H1 (cell line): Measurements from ENCODE around the gene PIGV. TPM values are rescaled to one million over a fixed set of nuclear protein-coding genes. Genes with fewer than 3 reads are reported as not detected.

ENCODE experiments used
- CTCF ChIA-PET: fragments of 300-600 bp; sonication (Branson Sonifier 250); formaldehyde crosslinking; loops from one replicate; lab custom pipeline; 2021; ENCODE audit not compliant: partially characterized antibody; lab: Charles Lee
- POLR2A ChIA-PET: fragments of 300-600 bp; sonication (Branson Sonifier 250); formaldehyde crosslinking; loops from one replicate; lab custom pipeline; 2021; ENCODE audit warnings: inconsistent platforms; ENCODE audit not compliant: partially characterized antibody; lab: Charles Lee
- DNase-seq, 2 experiments: peaks; one replicate each; pipeline versions ENCODE4 v3.0.0 to v3.0.0-alpha.2; 2010 to 2022; ENCODE audit warnings: low spot score in 2 of 2, low read depth in 1 of 2, mixed read lengths in 1 of 2
- FAIRE-seq: peaks from 2 replicates; lab custom pipeline; 2011; peaks lifted over from hg19 to GRCh38; lab: Jason Lieb, UNC
- H2AFZ ChIP-seq: 2 replicates; pipeline ENCODE4 v1.8.1; 2012; ENCODE audit warnings: low read length, inconsistent platforms
- H2AK5ac ChIP-seq: 2 replicates; pipeline ENCODE4 v1.6.1; 2013; ENCODE audit warnings: low read depth, low read length
- H2BK120ac ChIP-seq: replicated peaks from 2 replicates; pipeline ENCODE3; 2013; ENCODE audit warnings: low read depth, low read length, inconsistent platforms
- H2BK12ac ChIP-seq: 2 replicates; pipeline ENCODE4 v1.6.1; 2013; ENCODE audit warnings: low read depth, low read length
- H2BK15ac ChIP-seq: 2 replicates; pipeline ENCODE4 v1.6.1; 2013; ENCODE audit warnings: low read length
- H2BK20ac ChIP-seq: 2 replicates; pipeline ENCODE4 v1.6.1; 2013; ENCODE audit warnings: low read length
- H2BK5ac ChIP-seq: 2 replicates; pipeline ENCODE4 v1.6.1; 2013; ENCODE audit warnings: low read depth, low read length
- H3K14ac ChIP-seq: 2 replicates; pipeline ENCODE4 v1.6.1; 2013; ENCODE audit warnings: inconsistent platforms; ENCODE audit not compliant: insufficient read length
- H3K18ac ChIP-seq: 2 replicates; pipeline ENCODE4 v1.6.1; 2013; ENCODE audit warnings: low read length; ENCODE audit errors: extremely low read depth
- H3K23ac ChIP-seq: 2 replicates; pipeline ENCODE4 v1.6.1; 2013; ENCODE audit warnings: inconsistent platforms; ENCODE audit not compliant: insufficient read length
- H3K23me2 ChIP-seq: 2 replicates; pipeline ENCODE4 v1.6.1; 2013; ENCODE audit warnings: low read depth, low read length
- H3K27ac ChIP-seq: 2 replicates; pipeline ENCODE4 v1.6.1; 2011; ENCODE audit warnings: low read depth, low read length, inconsistent platforms
- H3K27me3 ChIP-seq, 4 experiments: replicated peaks in 1 of 4; 1 replicate in 1 of 4; 2 replicates in 3 of 4; pipeline versions ENCODE4 v1.6.1 to v1.8.1; 2011 to 2013; ENCODE audit warnings: low read length in 3 of 4, mild to moderate bottlenecking in 3 of 4, inconsistent platforms in 2 of 4, mixed read lengths in 2 of 4, moderate library complexity in 1 of 4; ENCODE audit not compliant: control insufficient read depth in 3 of 4, insufficient read depth in 3 of 4; ENCODE audit errors: extremely low read depth in 1 of 4
- H3K36me3 ChIP-seq, 4 experiments: 2 replicates each; pipeline versions ENCODE4 v1.6.1 to v1.8.1; 2011 to 2013; ENCODE audit warnings: mild to moderate bottlenecking in 4 of 4, low read length in 3 of 4, moderate library complexity in 2 of 4, control low read depth in 1 of 4, inconsistent platforms in 1 of 4; ENCODE audit not compliant: insufficient read depth in 4 of 4, control insufficient read depth in 2 of 4
- H3K4ac ChIP-seq: replicated peaks from 2 replicates; pipeline ENCODE3; 2013; ENCODE audit warnings: low read length, low read depth, mixed read lengths, inconsistent platforms; ENCODE audit not compliant: insufficient read length
- H3K4me1 ChIP-seq, 4 experiments: replicated peaks in 1 of 4; 1 replicate in 1 of 4; 2 replicates in 3 of 4; pipeline versions ENCODE4 v1.6.1 to v1.8.1; 2011 to 2013; ENCODE audit warnings: low read length in 3 of 4, inconsistent platforms in 2 of 4, mixed read lengths in 1 of 4; ENCODE audit not compliant: insufficient read depth in 4 of 4, control insufficient read depth in 3 of 4
- H3K4me2 ChIP-seq, 2 experiments: 2 replicates each; pipeline versions ENCODE4 v1.6.1 to v1.8.1; 2011 to 2013; ENCODE audit warnings: low read depth in 2 of 2, low read length in 2 of 2, control low read depth in 1 of 2, inconsistent platforms in 1 of 2, mild to moderate bottlenecking in 1 of 2; ENCODE audit not compliant: insufficient read depth in 1 of 2
- H3K4me3 ChIP-seq, 4 experiments: fragments of 200-600, 300-600 bp in 1 of 4; sonication (generic), shearing (Covaris generic), sonication (Bioruptor Twin) in 1 of 4; 2 replicates each; pipeline versions ENCODE4 v1.5.1 to v1.8.1; 2011 to 2016; ENCODE audit warnings: low read length in 4 of 4, low read depth in 3 of 4, control low read depth in 2 of 4, inconsistent platforms in 2 of 4, mild to moderate bottlenecking in 2 of 4, mixed read lengths in 1 of 4, moderate library complexity in 1 of 4; ENCODE audit not compliant: insufficient read depth in 2 of 4; ENCODE audit errors: extremely low read depth in 1 of 4
- H3K56ac ChIP-seq: replicated peaks from 2 replicates; pipeline ENCODE3; 2013; ENCODE audit warnings: low read depth, mild to moderate bottlenecking, mixed read lengths, low read length, inconsistent platforms; ENCODE audit not compliant: insufficient read length
- H3K79me1 ChIP-seq: 2 replicates; pipeline ENCODE4 v1.6.1; 2013; ENCODE audit warnings: low read depth, low read length, control low read depth
- H3K79me2 ChIP-seq, 2 experiments: 2 replicates each; pipeline versions ENCODE4 v1.6.1 to v1.8.1; 2012 to 2013; ENCODE audit warnings: low read length in 2 of 2, mild to moderate bottlenecking in 2 of 2, inconsistent platforms in 1 of 2; ENCODE audit not compliant: insufficient read depth in 2 of 2, control insufficient read depth in 1 of 2
- H3K9ac ChIP-seq, 4 experiments: replicated peaks in 1 of 4; 1 replicate in 1 of 4; 2 replicates in 3 of 4; pipeline versions ENCODE4 v1.6.1 to v1.8.1; 2011 to 2013; ENCODE audit warnings: low read depth in 3 of 4, low read length in 3 of 4, control low read depth in 2 of 4, mild to moderate bottlenecking in 2 of 4, moderate library complexity in 2 of 4, inconsistent platforms in 1 of 4; ENCODE audit errors: extremely low read depth in 1 of 4
- H3K9me3 ChIP-seq, 2 experiments: 2 replicates each; pipeline versions ENCODE4 v1.6.1 to v1.8.1; 2012 to 2013; ENCODE audit warnings: mild to moderate bottlenecking in 2 of 2, moderate library complexity in 2 of 2, control low read depth in 1 of 2, inconsistent platforms in 1 of 2, low read depth in 1 of 2, low read length in 1 of 2, mixed read lengths in 1 of 2; ENCODE audit not compliant: insufficient read depth in 2 of 2
- H4K20me1 ChIP-seq, 2 experiments: replicated peaks in 1 of 2; 2 replicates each; pipeline versions ENCODE3 to v1.8.1; 2011 to 2013; ENCODE audit warnings: inconsistent platforms in 2 of 2, low read length in 2 of 2, mild to moderate bottlenecking in 1 of 2; ENCODE audit not compliant: insufficient read depth in 2 of 2, control insufficient read depth in 1 of 2
- H4K5ac ChIP-seq: 2 replicates; pipeline ENCODE4 v1.6.1; 2013; ENCODE audit warnings: low read length, low read depth, mixed read lengths, inconsistent platforms; ENCODE audit not compliant: insufficient read length
- H4K8ac ChIP-seq: 2 replicates; pipeline ENCODE4 v1.8.0; 2013; ENCODE audit warnings: mild to moderate bottlenecking, moderate library complexity, low read length, inconsistent platforms; ENCODE audit not compliant: insufficient read depth; ENCODE audit errors: extremely low read depth
- H4K91ac ChIP-seq: replicated peaks from 2 replicates; pipeline ENCODE3; 2013; ENCODE audit warnings: low read length, mixed read lengths, inconsistent platforms; ENCODE audit not compliant: insufficient read length
- BCL11A ChIP-seq, 2 experiments: IDR thresholded peaks; one replicate each; pipeline ENCODE4 v1.6.1; 2011; ENCODE audit warnings: low read depth in 2 of 2, low read length in 2 of 2, mild to moderate bottlenecking in 2 of 2
- GTF2F1 ChIP-seq: IDR thresholded peaks from 2 replicates; pipeline ENCODE4 v1.6.1; 2012; ENCODE audit warnings: low read depth, low read length, improper control_type of control experiment, borderline replicate concordance
- HDAC6 ChIP-seq: IDR thresholded peaks from one replicate; pipeline ENCODE4 v1.7.1; 2012; ENCODE audit warnings: low read depth, mild to moderate bottlenecking, inconsistent platforms, low read length, moderate library complexity
- JUN ChIP-seq: IDR thresholded peaks from 2 replicates; pipeline ENCODE4 v1.6.1; 2011; ENCODE audit warnings: low read depth, mild to moderate bottlenecking, improper control_type of control experiment, low read length
- JUND ChIP-seq: IDR thresholded peaks from 2 replicates; pipeline ENCODE4 v1.6.1; 2011; ENCODE audit warnings: mild to moderate bottlenecking, improper control_type of control experiment, low read length
- TAF1 ChIP-seq: IDR thresholded peaks from 2 replicates; pipeline ENCODE4 v1.6.1; 2011; ENCODE audit warnings: mild to moderate bottlenecking, low read depth, low read length
- TCF12 ChIP-seq: IDR thresholded peaks from 2 replicates; pipeline ENCODE4 v1.6.1; 2011; ENCODE audit warnings: low read depth, mild to moderate bottlenecking, low read length
- YY1 ChIP-seq: IDR thresholded peaks from 2 replicates; pipeline ENCODE4 v1.6.1; 2011; ENCODE audit warnings: low read depth, mild to moderate bottlenecking, low read length
- ZNF274 ChIP-seq: IDR thresholded peaks from 2 replicates; pipeline ENCODE4 v1.7.0; 2012; ENCODE audit warnings: low read length, borderline replicate concordance; ENCODE audit errors: extremely low read depth
- WGBS, 2 experiments: shearing (Covaris generic) in 1 of 2; methylation state at CpG; one replicate each; pipeline versions ENCODE4 v1.1.6 to v1.1.7; 2013 to 2015; ENCODE audit warnings: low lambda C conversion rate in 2 of 2, mixed read lengths in 2 of 2, inconsistent platforms in 1 of 2, low coverage in 1 of 2, missing lambda C conversion rate in 1 of 2; ENCODE audit not compliant: insufficient replicate concordance in 2 of 2, insufficient coverage in 1 of 2, insufficient read length in 1 of 2; ENCODE audit errors: extremely low coverage in 1 of 2, missing lambda C conversion rate in 1 of 2; 5-methylcytosine and 5-hydroxymethylcytosine counted together
- polyA plus RNA-seq, 7 experiments: library from polyadenylated mRNA; depleted of rRNA in 3 of 7; stranded (reverse) in 5 of 7; unstranded in 2 of 7; fragments of >200 nt in 5 of 7; fragments of 200-250 nt in 2 of 7; gene quantifications; 1 replicate in 5 of 7; 2 replicates in 1 of 7; 4 replicates in 1 of 7; pipeline versions ENCODE4 v1.2.1 to v1.2.3, GENCODE V29; 2011 to 2013; ENCODE audit warnings: missing spikeins in 2 of 7, mixed read lengths in 2 of 7
- total RNA-seq: library from RNA; stranded (reverse); fragmentation: NEBNext Ultra II Directional; extraction: Animal tissue kit (Norgen Biotek cat#: 25700); gene quantifications from 2 replicates; pipeline ENCODE4 v1.2.1, GENCODE V29; 2021
- TF ChIP-seq, protein P1 (sequence below): IDR thresholded peaks from 2 replicates; pipeline ENCODE4 v1.6.1; 2012; ENCODE audit warnings: low read length, inconsistent platforms

Gene PIGV
- total and polyA plus RNA-seq, 2 of the 8 experiments (the other 6 are each of a cell fraction or from before 2014, with no cell fraction given), result 8.5 to 20.9 TPM

DNA sequence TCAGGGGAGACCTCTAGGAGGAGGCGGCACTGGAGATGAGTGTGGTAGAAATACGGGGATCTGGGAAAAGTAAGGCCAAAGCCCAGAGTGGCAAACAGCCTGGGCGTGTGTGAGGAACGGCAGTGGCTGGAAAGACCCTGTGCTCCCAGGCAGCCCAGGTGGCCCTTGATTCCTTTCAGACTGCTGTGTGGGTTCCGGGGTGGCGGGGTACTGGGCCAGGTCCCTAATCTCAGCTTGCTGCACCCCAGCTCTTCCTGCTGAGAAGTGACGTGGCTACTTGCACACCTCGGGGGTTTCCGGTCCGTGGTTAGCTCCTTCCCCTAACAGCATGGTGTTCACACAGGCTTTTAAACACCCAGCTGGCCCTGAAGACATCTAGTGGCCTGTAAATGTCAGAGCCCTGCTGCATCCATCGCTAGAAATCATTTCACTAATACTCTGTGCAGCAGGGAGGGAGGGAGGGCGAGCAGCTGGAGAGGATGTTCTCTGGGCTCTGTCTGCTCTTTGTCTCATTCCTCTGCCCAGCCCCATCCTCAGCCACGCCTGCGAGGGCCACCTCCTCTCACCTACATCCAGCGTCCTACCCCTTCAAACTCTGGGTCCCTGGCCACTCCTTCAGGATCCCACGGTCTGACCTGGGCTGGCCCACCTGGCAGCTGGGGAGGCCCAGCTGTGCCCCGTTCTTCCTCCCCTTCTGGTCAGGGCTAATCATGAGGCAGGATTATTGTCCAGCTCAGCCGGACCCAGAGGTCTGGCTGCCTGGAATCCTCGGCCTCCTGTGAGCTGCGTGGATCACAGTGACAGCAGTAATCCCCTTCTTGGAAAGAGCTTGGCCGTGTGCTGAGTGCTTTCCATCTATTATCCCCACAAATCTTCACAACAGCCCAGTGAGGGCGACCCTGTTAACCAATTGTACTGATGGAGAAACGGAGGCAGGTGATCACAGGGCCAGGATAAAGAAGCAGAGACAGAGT is 46.0 kb downstream of the PIGV start:
- Histone ChIP-seq H2AK5ac (no peak overlapping the region), H2BK15ac (no peak overlapping the region), H3K27ac (no peak overlapping the region), H3K36me3 (peaks cover 0 to 21% (median 10%) of the 10 kb centered on the region in 4 experiments; a peak in 5 of 8 replicates), H3K9me3 (no peaks in the 10 kb centered on the region), H2BK12ac (no peak overlapping the region), H3K18ac (no peak overlapping the region), H3K4me3 (no peak overlapping the region), H3K23me2 (no peaks in the 10 kb centered on the region), H2BK5ac (no peak overlapping the region), H3K27me3 (no peaks in the 10 kb centered on the region), H2AFZ (no peak overlapping the region), H3K4ac (no peak overlapping the region), H3K56ac (no peak overlapping the region), H3K14ac (no peak overlapping the region), H3K4me2 (no peak overlapping the region), H3K9ac (no peak overlapping the region), H3K79me1 (peaks cover 6% of the 10 kb centered on the region), H3K4me1 (no peaks in the 10 kb centered on the region; a peak in 1 of 7 replicates), H3K23ac (no peak overlapping the region), H4K20me1 (peaks cover 9 to 12% of the 10 kb centered on the region in 2 experiments), H4K8ac (no peak overlapping the region), H4K91ac (no peak overlapping the region), H3K79me2 (peaks cover 0 to 10% of the 10 kb centered on the region in 2 experiments; a peak in 1 of 4 replicates), H2BK120ac (no peak overlapping the region), H4K5ac (no peak overlapping the region), H2BK20ac (no peak overlapping the region)
- 85% methylated on average over 21 of the region's 23 CpGs; no CpG with 5 or more reads in 1 of the 2 experiments for WGBS, 2 experiments
- FAIRE-seq (no peak), DNase-seq (no peak)
- CTCF ChIA-PET, result interaction anchor here (0.7 to 12.8 kb wide), 9 partner anchors 13 to 113 kb away, joined by 3 to 125 read pairs (median 5); partner anchors contain the start of gene SFN
- POLR2A ChIA-PET, result interaction anchor here (0.9 to 1.3 kb wide), 3 partner anchors 34 to 56 kb away, joined by 3 read pairs; no protein-coding TSS in a partner anchor
- no peak for TF ChIP-seq ZNF274
- no peak for TF ChIP-seq BCL11A (IDR thresholded peaks at IDR 0.05; ENCODE audit: low read depth in 2 of 2, low read length in 2 of 2)
- TF ChIP-seq JUND, result no peak
- no peak for TF ChIP-seq TCF12
- no peak for TF ChIP-seq JUN
- TF ChIP-seq, protein P1, sequence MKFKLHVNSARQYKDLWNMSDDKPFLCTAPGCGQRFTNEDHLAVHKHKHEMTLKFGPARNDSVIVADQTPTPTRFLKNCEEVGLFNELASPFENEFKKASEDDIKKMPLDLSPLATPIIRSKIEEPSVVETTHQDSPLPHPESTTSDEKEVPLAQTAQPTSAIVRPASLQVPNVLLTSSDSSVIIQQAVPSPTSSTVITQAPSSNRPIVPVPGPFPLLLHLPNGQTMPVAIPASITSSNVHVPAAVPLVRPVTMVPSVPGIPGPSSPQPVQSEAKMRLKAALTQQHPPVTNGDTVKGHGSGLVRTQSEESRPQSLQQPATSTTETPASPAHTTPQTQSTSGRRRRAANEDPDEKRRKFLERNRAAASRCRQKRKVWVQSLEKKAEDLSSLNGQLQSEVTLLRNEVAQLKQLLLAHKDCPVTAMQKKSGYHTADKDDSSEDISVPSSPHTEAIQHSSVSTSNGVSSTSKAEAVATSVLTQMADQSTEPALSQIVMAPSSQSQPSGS, result no peak
- TF ChIP-seq YY1, result no peak
- no peak for TF ChIP-seq HDAC6
- TF ChIP-seq GTF2F1, result no peak
- no peak for TF ChIP-seq TAF1
